HEK293T (cell line): ENCODE measurements around the gene GZF1.

Experiments used
- LEF1 ChIP-seq: fragments of 450-650 bp; IDR thresholded peaks from 2 replicates; pipeline ENCODE4 v1.6.1; 2017; ENCODE audit warnings: mild to moderate bottlenecking, borderline replicate concordance
- PKNOX1 ChIP-seq: fragments of 450-650 bp; IDR thresholded peaks from 2 replicates; pipeline ENCODE4 v1.6.1; 2016
- SP1 ChIP-seq: fragments of 450-650 bp; IDR thresholded peaks from 2 replicates; pipeline ENCODE4 v1.6.1; 2017

- no peak for TF ChIP-seq LEF1
- no peak for TF ChIP-seq PKNOX1
- no peak for TF ChIP-seq SP1
Measured at GRCh38 chr20:23415555-23415954, 53.6 kb downstream of the GZF1 start.
